ENCODE data around the gene NPL. TPM values are rescaled to one million over a fixed set of nuclear protein-coding genes. Genes with fewer than 3 reads are reported as not detected.

NPL gene
- total RNA-seq, 1 donor from 2014 or later: 2.3 TPM

DNA sequence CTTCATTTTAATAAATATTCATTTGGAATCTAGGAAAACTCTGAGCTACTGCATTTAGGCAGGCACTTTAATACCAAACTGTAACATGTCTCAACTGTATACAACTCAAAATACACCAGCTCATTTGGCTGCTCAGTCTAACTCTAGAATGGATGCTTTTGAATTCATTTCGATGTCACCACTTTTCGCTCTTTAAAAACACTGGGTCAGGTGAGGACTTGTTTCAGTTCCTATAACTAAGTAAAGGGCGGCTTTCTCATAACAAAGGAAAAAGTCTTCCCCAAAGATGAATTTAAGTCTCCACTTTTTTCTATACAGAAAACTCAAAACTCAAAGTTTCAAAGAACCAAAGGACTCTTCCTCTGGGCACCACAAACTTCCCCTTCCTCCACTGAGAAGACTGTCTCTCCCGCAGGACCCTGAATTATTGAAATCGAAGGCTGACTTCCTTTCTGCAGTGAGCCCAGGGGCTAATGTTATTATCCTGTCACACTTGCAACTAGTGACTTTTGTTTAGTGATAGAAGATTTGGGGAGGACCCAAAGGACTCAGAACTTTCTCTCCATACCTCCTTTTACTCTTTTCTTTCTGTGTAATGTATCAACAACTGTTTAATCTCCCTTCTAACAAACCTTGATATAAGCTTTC, 39.8 kb downstream of the NPL start:
- no peak for DNase-seq
- H3K27ac Mint-ChIP-seq (ENCODE audit: unreplicated experiment): no peak overlapping the region
- H3K27me3 Mint-ChIP-seq (ENCODE audit: unreplicated experiment): no peaks in the 10 kb centered on the region
- no peaks in the 10 kb centered on the region for H3K4me1 Mint-ChIP-seq (ENCODE audit: low read depth, unreplicated experiment)
- no peak overlapping the region for H3K4me3 Mint-ChIP-seq (ENCODE audit: unreplicated experiment)
- H3K36me3 Mint-ChIP-seq (ENCODE audit: unreplicated experiment): no peaks in the 10 kb centered on the region
- TF ChIP-seq, protein P1, sequence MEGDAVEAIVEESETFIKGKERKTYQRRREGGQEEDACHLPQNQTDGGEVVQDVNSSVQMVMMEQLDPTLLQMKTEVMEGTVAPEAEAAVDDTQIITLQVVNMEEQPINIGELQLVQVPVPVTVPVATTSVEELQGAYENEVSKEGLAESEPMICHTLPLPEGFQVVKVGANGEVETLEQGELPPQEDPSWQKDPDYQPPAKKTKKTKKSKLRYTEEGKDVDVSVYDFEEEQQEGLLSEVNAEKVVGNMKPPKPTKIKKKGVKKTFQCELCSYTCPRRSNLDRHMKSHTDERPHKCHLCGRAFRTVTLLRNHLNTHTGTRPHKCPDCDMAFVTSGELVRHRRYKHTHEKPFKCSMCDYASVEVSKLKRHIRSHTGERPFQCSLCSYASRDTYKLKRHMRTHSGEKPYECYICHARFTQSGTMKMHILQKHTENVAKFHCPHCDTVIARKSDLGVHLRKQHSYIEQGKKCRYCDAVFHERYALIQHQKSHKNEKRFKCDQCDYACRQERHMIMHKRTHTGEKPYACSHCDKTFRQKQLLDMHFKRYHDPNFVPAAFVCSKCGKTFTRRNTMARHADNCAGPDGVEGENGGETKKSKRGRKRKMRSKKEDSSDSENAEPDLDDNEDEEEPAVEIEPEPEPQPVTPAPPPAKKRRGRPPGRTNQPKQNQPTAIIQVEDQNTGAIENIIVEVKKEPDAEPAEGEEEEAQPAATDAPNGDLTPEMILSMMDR (IDR thresholded peaks at IDR 0.05; ENCODE audit: partially characterized antibody, unreplicated experiment): no peak
- no peaks in the 10 kb centered on the region for H3K9me3 Mint-ChIP-seq (ENCODE audit: unreplicated experiment)

DNA sequence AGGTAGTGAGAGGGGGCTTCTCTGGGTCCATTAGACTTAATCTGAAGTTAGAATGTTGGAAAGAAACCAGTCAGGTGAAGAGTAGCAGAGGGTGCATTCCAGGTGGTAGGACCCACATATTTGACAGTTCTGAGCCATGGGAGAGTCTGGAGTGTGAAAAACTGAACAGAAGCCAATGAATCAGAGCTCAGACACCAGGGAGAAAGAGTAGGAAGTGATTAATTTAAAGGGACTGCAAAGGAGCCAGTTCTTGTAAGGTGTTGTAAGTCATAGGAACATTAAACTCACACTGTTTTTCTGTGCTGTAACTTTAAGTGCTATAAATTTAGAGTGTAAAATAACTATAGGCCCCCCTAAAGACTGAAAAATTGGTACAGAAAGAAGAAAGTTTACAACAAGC, 43.7 kb downstream of the NPL start:
- peaks cover 1% of the 10 kb centered on the region for H3K9me3 Mint-ChIP-seq (ENCODE audit: unreplicated experiment)
- H3K27me3 Mint-ChIP-seq (ENCODE audit: unreplicated experiment): peaks cover 1% of the 10 kb centered on the region
- no peak overlapping the region for H3K4me3 Mint-ChIP-seq (ENCODE audit: unreplicated experiment)
- no peak for DNase-seq
- no peak overlapping the region for H3K27ac Mint-ChIP-seq (ENCODE audit: unreplicated experiment)
- H3K4me1 Mint-ChIP-seq (ENCODE audit: low read depth, unreplicated experiment): no peaks in the 10 kb centered on the region
- no peaks in the 10 kb centered on the region for H3K36me3 Mint-ChIP-seq (ENCODE audit: unreplicated experiment)
- TF ChIP-seq, protein P1 (IDR thresholded peaks at IDR 0.05; ENCODE audit: partially characterized antibody, unreplicated experiment): no peak

DNA sequence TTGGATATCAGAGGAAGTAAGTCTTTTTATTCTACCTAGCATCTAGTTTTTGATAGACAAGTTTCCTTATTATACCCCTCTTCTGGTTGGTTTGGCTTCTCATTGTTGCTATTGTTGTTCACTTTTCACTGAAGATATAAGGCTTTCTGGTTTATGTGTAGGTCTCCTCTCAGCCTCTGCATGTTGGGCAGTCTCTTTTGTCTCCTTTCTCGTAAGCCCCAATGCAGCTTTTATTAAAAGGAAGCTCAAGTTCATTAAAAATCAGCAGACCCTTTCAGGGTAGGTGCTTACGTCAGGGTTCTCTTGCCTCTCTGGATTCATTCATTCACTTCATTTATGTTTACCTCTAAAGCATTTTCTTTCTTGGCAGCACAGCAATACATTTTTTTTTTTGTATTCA, 44.8 kb downstream of the NPL start:
- H3K9me3 Mint-ChIP-seq (ENCODE audit: unreplicated experiment): peaks cover 7% of the 10 kb centered on the region
- no peak for DNase-seq
- peaks cover 4% of the 10 kb centered on the region for H3K27me3 Mint-ChIP-seq (ENCODE audit: unreplicated experiment)
- no peak overlapping the region for H3K27ac Mint-ChIP-seq (ENCODE audit: unreplicated experiment)
- H3K4me1 Mint-ChIP-seq (ENCODE audit: low read depth, unreplicated experiment): no peaks in the 10 kb centered on the region
- H3K4me3 Mint-ChIP-seq (ENCODE audit: unreplicated experiment): no peak overlapping the region
- H3K36me3 Mint-ChIP-seq (ENCODE audit: unreplicated experiment): no peaks in the 10 kb centered on the region
- TF ChIP-seq, protein P1 (IDR thresholded peaks at IDR 0.05; ENCODE audit: partially characterized antibody, unreplicated experiment): no peak

DNA sequence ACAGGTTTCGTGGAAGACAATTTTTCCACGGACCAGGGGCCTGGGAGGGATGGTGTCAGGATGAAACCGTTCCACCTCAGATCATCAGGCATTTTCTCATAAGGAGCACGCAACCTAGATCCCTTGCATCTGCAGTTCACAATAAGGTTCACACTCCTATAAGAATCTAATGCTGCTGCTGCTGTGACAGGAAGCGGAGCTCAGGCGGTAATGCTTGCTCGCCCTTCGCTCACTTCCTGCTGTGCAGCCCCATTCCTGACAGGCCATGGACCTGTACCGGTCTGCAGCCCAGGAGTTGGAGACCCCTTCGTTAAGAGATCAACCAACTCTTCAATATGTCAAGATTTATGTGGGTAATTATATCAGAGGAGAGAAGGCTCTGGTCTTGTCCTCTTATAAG, 46.2 kb downstream of the NPL start:
- H3K4me1 Mint-ChIP-seq (ENCODE audit: low read depth, unreplicated experiment): peaks cover 3% of the 10 kb centered on the region
- TF ChIP-seq, protein P1 (IDR thresholded peaks at IDR 0.05; ENCODE audit: partially characterized antibody, unreplicated experiment): no peak
- H3K27ac Mint-ChIP-seq (ENCODE audit: unreplicated experiment): no peak overlapping the region
- H3K4me3 Mint-ChIP-seq (ENCODE audit: unreplicated experiment): no peak overlapping the region
- no peak for DNase-seq
- H3K9me3 Mint-ChIP-seq (ENCODE audit: unreplicated experiment): peaks cover 14% of the 10 kb centered on the region
- H3K27me3 Mint-ChIP-seq (ENCODE audit: unreplicated experiment): peaks cover 11% of the 10 kb centered on the region
- H3K36me3 Mint-ChIP-seq (ENCODE audit: unreplicated experiment): no peaks in the 10 kb centered on the region

DNA sequence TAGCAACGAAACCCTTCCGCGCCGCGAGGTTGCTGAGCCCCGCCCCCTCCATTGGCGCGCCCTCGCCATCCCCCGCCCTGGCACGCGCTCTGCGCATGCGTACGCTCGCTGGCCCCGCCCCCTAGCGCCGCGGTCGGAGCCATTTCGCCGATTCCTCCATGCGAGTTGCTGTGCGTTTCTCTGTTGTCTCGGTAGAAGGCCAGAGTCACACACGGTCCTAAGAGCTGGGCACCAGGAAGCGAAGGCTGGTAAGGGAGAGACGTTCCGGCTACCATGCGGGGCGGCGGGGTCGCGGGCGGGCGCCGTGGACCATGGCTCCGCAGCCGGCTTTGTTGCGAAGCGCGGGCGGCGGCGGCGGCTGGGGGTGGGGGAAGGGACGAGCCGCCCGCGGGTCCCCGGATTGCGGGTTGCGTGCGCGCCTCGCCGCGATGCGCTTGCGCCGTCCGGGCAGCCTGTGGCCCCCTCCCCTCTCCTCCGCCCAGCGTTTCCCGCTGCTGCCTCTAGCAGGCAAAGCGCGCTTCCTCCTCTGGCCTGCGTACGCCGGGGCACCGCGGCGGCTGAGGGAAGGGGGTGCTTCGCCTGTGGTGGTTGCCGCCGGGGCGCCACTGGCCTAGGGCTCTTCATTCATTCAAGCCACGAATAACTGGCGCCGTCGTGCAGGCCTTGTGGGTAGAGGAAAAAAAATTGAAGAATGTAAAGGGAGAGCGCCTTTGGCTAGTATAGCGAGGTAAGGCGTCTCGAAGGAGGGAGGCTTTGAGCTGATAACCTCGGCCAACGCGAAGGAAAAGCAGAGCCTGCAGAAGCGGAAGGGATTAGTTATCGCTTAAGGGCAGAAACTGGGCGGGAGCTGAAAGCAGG, 49.9 kb downstream of the NPL start, which contains the start of gene DHX9:
Gene DHX9 (plus strand): TSS at position 139 of the 858 bp plus-strand sequence. CDS start 3,220 bp downstream, outside the sequence.
- peak within 1 kb of the TSS; percentile 97 for H3K27ac Mint-ChIP-seq (ENCODE audit: unreplicated experiment)
- peaks cover 11% of the 10 kb centered on the region for H3K27me3 Mint-ChIP-seq (ENCODE audit: unreplicated experiment)
- H3K4me1 Mint-ChIP-seq (ENCODE audit: low read depth, unreplicated experiment): peaks cover 12% of the 10 kb centered on the region
- peak within 1 kb of the TSS; percentile 98 for H3K4me3 Mint-ChIP-seq (ENCODE audit: unreplicated experiment)
- no peaks in the 10 kb centered on the region for H3K36me3 Mint-ChIP-seq (ENCODE audit: unreplicated experiment)
- peaks cover 14% of the 10 kb centered on the region for H3K9me3 Mint-ChIP-seq (ENCODE audit: unreplicated experiment)
- peak; percentile 96 for DNase-seq
- TF ChIP-seq, protein P1 (IDR thresholded peaks at IDR 0.05; ENCODE audit: partially characterized antibody, unreplicated experiment): peak; percentile 13

Measured in glutamatergic neuron (in vitro differentiated cells).